Endothelial cell (in vitro differentiated cells): Measurements from ENCODE around the gene DMAC1. TPM values are rescaled to one million over a fixed set of nuclear protein-coding genes. Genes with fewer than 3 reads are reported as not detected.
A peak's percentile ranks its signal among the peaks of the same experiment; 100 is the strongest.

Source experiments
- DNase-seq: peaks from one replicate; pipeline ENCODE4 v3.0.0; 2021; ENCODE audit warnings: low spot score
- H3K27ac Mint-ChIP-seq: one replicate; pipeline ENCODE4 v1.8.0; 2021; ENCODE audit warnings: mixed read lengths, inconsistent platforms; ENCODE audit not compliant: unreplicated experiment
- H3K27me3 Mint-ChIP-seq: one replicate; pipeline ENCODE4 v1.8.0; 2021; ENCODE audit warnings: mild to moderate bottlenecking, moderate library complexity, mixed read lengths, inconsistent platforms; ENCODE audit not compliant: unreplicated experiment
- H3K36me3 Mint-ChIP-seq: one replicate; pipeline ENCODE4 v1.8.0; 2021; ENCODE audit warnings: mild to moderate bottlenecking, low read depth, mixed read lengths, inconsistent platforms; ENCODE audit not compliant: unreplicated experiment
- H3K4me1 Mint-ChIP-seq: one replicate; pipeline ENCODE4 v1.8.0; 2021; ENCODE audit warnings: mild to moderate bottlenecking, mixed read lengths, inconsistent platforms; ENCODE audit not compliant: unreplicated experiment
- H3K4me3 Mint-ChIP-seq: one replicate; pipeline ENCODE4 v1.8.0; 2021; ENCODE audit warnings: mild to moderate bottlenecking, mixed read lengths, inconsistent platforms; ENCODE audit not compliant: unreplicated experiment
- H3K9me3 Mint-ChIP-seq: one replicate; pipeline ENCODE4 v1.8.0; 2021; ENCODE audit warnings: mixed read lengths, inconsistent platforms; ENCODE audit not compliant: unreplicated experiment
- CTCF ChIP-seq: fragments of 200-600 bp; sonication (generic); IDR thresholded peaks from one replicate; pipeline ENCODE4 v1.5.0; 2021; ENCODE audit warnings: antibody characterized with exemption; ENCODE audit not compliant: unreplicated experiment
- long read RNA-seq: library from polyadenylated mRNA; unstranded; transcript quantifications from one replicate; pipeline ENCODE4 v2.0.0, GENCODE V29; 2020; ENCODE audit not compliant: unreplicated experiment
- total RNA-seq: library from RNA; stranded (reverse); fragmentation: NEBNext Ultra II Directional; extraction: Animal tissue kit (Norgen Biotek cat#: 25700); gene quantifications from one replicate; pipeline ENCODE4 v1.2.1, GENCODE V29; 2021; ENCODE audit not compliant: unreplicated experiment

The DMAC1 gene
- total RNA-seq, result 48.4 TPM
- long read RNA-seq, transcript DMAC1-201 (2 exons, 2,755 nt), result major isoform, 52 of 69 reads
- long read RNA-seq, partial matches to known transcripts, result 0 of 69 reads
- long read RNA-seq, other reads (novel, unspliced or antisense), result 17 of 69 reads

- Mint-ChIP-seq H3K36me3 (no peaks in the 10 kb centered on the region), H3K4me3 (peak within 1 kb of the TSS; percentile 95), H3K27ac (peak within 1 kb of the TSS; percentile 92), H3K9me3 (no peaks in the 10 kb centered on the region), H3K4me1 (peaks cover 5% of the 10 kb centered on the region), H3K27me3 (no peaks in the 10 kb centered on the region)
- peak; percentile 74 for DNase-seq
- no peak for TF ChIP-seq CTCF
Observed at GRCh38 chr9:7799234-7799943, at the start of gene DMAC1. DMAC1 (minus strand) TSS chr9:7799778; CDS start chr9:7799734, 44 bp downstream.

- Mint-ChIP-seq H3K9me3 (no peaks in the 10 kb centered on the region), H3K27me3 (peaks cover 3% of the 10 kb centered on the region), H3K27ac (no peak overlapping the region), H3K4me1 (no peaks in the 10 kb centered on the region), H3K36me3 (no peaks in the 10 kb centered on the region), H3K4me3 (no peak overlapping the region)
- DNase-seq, result no peak
- TF ChIP-seq CTCF, result no peak
Observed at GRCh38 chr9:7849362-7849761, 49.8 kb upstream of the DMAC1 start.

GRCh38 chr9:7848498-7848897, 48.9 kb upstream of the DMAC1 start:
- Mint-ChIP-seq H3K4me3 (no peak overlapping the region), H3K36me3 (no peaks in the 10 kb centered on the region), H3K27me3 (peaks cover 3% of the 10 kb centered on the region), H3K27ac (no peak overlapping the region), H3K4me1 (no peaks in the 10 kb centered on the region), H3K9me3 (no peaks in the 10 kb centered on the region)
- TF ChIP-seq CTCF, result no peak
- DNase-seq, result no peak

- Mint-ChIP-seq H3K4me3 (no peak overlapping the region), H3K9me3 (no peaks in the 10 kb centered on the region), H3K36me3 (no peaks in the 10 kb centered on the region), H3K4me1 (no peaks in the 10 kb centered on the region), H3K27me3 (peaks cover 1% of the 10 kb centered on the region), H3K27ac (no peak overlapping the region)
- no peak for TF ChIP-seq CTCF
- peak; percentile 31 for DNase-seq
Observed at GRCh38 chr9:7844242-7844641, 44.7 kb upstream of the DMAC1 start.

GRCh38 chr9:7841831-7842230, 42.3 kb upstream of the DMAC1 start:
- Mint-ChIP-seq H3K4me3 (no peak overlapping the region), H3K36me3 (no peaks in the 10 kb centered on the region), H3K27me3 (no peaks in the 10 kb centered on the region), H3K9me3 (no peaks in the 10 kb centered on the region), H3K4me1 (no peaks in the 10 kb centered on the region), H3K27ac (no peak overlapping the region)
- no peak for TF ChIP-seq CTCF
- no peak for DNase-seq
